Measurements from ENCODE around the gene SUOX.
"Not testable (repeated sequence)": the region's sequence is repeated elsewhere in the genome, so short reads cannot be mapped to it uniquely, and the experiment has no call there.

- TF ChIP-seq, protein P1, sequence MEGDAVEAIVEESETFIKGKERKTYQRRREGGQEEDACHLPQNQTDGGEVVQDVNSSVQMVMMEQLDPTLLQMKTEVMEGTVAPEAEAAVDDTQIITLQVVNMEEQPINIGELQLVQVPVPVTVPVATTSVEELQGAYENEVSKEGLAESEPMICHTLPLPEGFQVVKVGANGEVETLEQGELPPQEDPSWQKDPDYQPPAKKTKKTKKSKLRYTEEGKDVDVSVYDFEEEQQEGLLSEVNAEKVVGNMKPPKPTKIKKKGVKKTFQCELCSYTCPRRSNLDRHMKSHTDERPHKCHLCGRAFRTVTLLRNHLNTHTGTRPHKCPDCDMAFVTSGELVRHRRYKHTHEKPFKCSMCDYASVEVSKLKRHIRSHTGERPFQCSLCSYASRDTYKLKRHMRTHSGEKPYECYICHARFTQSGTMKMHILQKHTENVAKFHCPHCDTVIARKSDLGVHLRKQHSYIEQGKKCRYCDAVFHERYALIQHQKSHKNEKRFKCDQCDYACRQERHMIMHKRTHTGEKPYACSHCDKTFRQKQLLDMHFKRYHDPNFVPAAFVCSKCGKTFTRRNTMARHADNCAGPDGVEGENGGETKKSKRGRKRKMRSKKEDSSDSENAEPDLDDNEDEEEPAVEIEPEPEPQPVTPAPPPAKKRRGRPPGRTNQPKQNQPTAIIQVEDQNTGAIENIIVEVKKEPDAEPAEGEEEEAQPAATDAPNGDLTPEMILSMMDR (conservative IDR thresholded peaks at IDR 0.05 in 1 of 2, IDR thresholded peaks at IDR 0.05 in 1 of 2; ENCODE audit: extremely low read depth in 1 of 2, insufficient read depth in 1 of 2, low read depth in 1 of 2, low read length in 2 of 2): not testable (repeated sequence)
- not testable (repeated sequence) for TF ChIP-seq EZH2 (IDR thresholded peaks at IDR 0.05; ENCODE audit: borderline replicate concordance, low read length)
These were observed 15.2 kb upstream of the SUOX start for GRCh38 chr12:55981882-55982281.

Data from mammary epithelial cell (primary cell).